Endothelial cell of umbilical vein (primary cell): ENCODE measurements around the gene LMAN2. TPM values are rescaled to one million over a fixed set of nuclear protein-coding genes. Genes with fewer than 3 reads are reported as not detected.
A peak's percentile ranks its signal among the peaks of the same experiment; 100 is the strongest.

Experiments
- BruUV-seq: library from RNA; stranded (reverse); fragments of 400-500 nt; replicated peaks from 2 replicates; lab custom pipeline; 2021; lab: Mats Ljungman, UMichigan
- CTCF ChIA-PET: fragments of 300-600, 350-600 bp; sonication (Branson Sonifier 250); formaldehyde crosslinking; loops from one replicate; lab custom pipeline; 2021; ENCODE audit warnings: antibody characterized with exemption, inconsistent platforms; lab: Charles Lee
- POLR2A ChIA-PET: fragments of 300-600, 350-600 bp; sonication (Branson Sonifier 250); formaldehyde crosslinking; loops from one replicate; lab custom pipeline; 2021; ENCODE audit warnings: antibody characterized with exemption, inconsistent platforms; lab: Charles Lee
- DNase-seq: peaks from one replicate; pipeline ENCODE4 v3.0.0-alpha.2; 2011; ENCODE audit warnings: low read depth, low spot score
- FAIRE-seq: peaks from 2 replicates; lab custom pipeline; 2011; peaks lifted over from hg19 to GRCh38; lab: Jason Lieb, UNC
- H2AFZ ChIP-seq: 2 replicates; pipeline ENCODE4 v1.6.0; 2012; ENCODE audit warnings: low read depth, low read length, control low read depth, inconsistent platforms
- H3K27ac ChIP-seq: 2 replicates; pipeline ENCODE4 v1.5.1; 2011; ENCODE audit warnings: low read depth, mild to moderate bottlenecking, control low read depth, low read length, moderate library complexity; ENCODE audit not compliant: insufficient read depth
- H3K27me3 ChIP-seq, 2 experiments: 2 replicates each; pipeline versions ENCODE4 v1.6.0 to v1.6.1; 2011; ENCODE audit warnings: low read length in 2 of 2, mixed read lengths in 1 of 2; ENCODE audit not compliant: control insufficient read depth in 2 of 2, insufficient read depth in 2 of 2
- H3K36me3 ChIP-seq, 2 experiments: 2 replicates in 1 of 2; 3 replicates in 1 of 2; pipeline ENCODE4 v1.5.1; 2011; ENCODE audit warnings: low read length in 2 of 2, mild to moderate bottlenecking in 1 of 2, moderate library complexity in 1 of 2; ENCODE audit not compliant: control insufficient read depth in 2 of 2, insufficient read depth in 2 of 2; ENCODE audit errors: extremely low read depth in 1 of 2
- H3K4me1 ChIP-seq: 3 replicates; pipeline ENCODE4 v1.5.1; 2011; ENCODE audit warnings: mild to moderate bottlenecking, low read length; ENCODE audit not compliant: control insufficient read depth, insufficient read depth; ENCODE audit errors: extremely low read depth
- H3K4me2 ChIP-seq: 2 replicates; pipeline ENCODE4 v1.6.1; 2011; ENCODE audit warnings: low read length, control low read depth, mixed read lengths; ENCODE audit not compliant: insufficient read depth
- H3K4me3 ChIP-seq, 3 experiments: fragments of 200-600 bp in 1 of 3; sonication (generic), shearing (Covaris generic) in 1 of 3; replicated peaks in 1 of 3; 2 replicates each; pipeline ENCODE4 v1.5.1; 2011 to 2016; ENCODE audit warnings: control low read depth in 3 of 3, low read length in 3 of 3, mild to moderate bottlenecking in 2 of 3, inconsistent platforms in 1 of 3, low read depth in 1 of 3, moderate library complexity in 1 of 3; ENCODE audit not compliant: insufficient read depth in 1 of 3
- H3K79me2 ChIP-seq: 2 replicates; pipeline ENCODE4 v1.6.0; 2012; ENCODE audit warnings: low read length, inconsistent platforms; ENCODE audit not compliant: control insufficient read depth, insufficient read depth
- H3K9ac ChIP-seq: replicated peaks from 2 replicates; pipeline ENCODE3; 2011; ENCODE audit warnings: low read length, control low read depth; ENCODE audit not compliant: insufficient read depth; ENCODE audit errors: extremely low read depth
- H3K9me1 ChIP-seq: replicated peaks from 3 replicates; pipeline ENCODE4 v1.6.0; 2011; ENCODE audit warnings: mild to moderate bottlenecking, low read length; ENCODE audit not compliant: control insufficient read depth, insufficient read depth; ENCODE audit errors: extremely low read depth
- H3K9me3 ChIP-seq: replicated peaks from 2 replicates; pipeline ENCODE4 v1.5.1; 2012; ENCODE audit warnings: low read length, inconsistent platforms; ENCODE audit not compliant: control insufficient read depth, insufficient read depth
- H4K20me1 ChIP-seq: replicated peaks from 2 replicates; pipeline ENCODE3; 2011; ENCODE audit warnings: mild to moderate bottlenecking, low read length; ENCODE audit not compliant: control insufficient read depth, insufficient read depth; ENCODE audit errors: extremely low read depth
- CTCF ChIP-seq, 2 donors: IDR thresholded peaks; 1 replicate in 1 of 2; 2 replicates in 1 of 2; pipeline ENCODE4 v1.5.1; 2011; ENCODE audit warnings: low read length in 2 of 2, mild to moderate bottlenecking in 2 of 2, moderate library complexity in 2 of 2, control low read depth in 1 of 2, inconsistent platforms in 1 of 2, low read depth in 1 of 2; ENCODE audit not compliant: insufficient read depth in 1 of 2; ENCODE audit errors: extremely low read depth in 1 of 2
- MAX ChIP-seq: IDR thresholded peaks from 2 replicates; pipeline ENCODE4 v1.6.1; 2011; ENCODE audit not compliant: insufficient read depth, insufficient read length
- POLR2AphosphoS5 ChIP-seq: IDR thresholded peaks from 2 replicates; pipeline ENCODE4 v1.6.1; 2012; ENCODE audit warnings: low read depth, mild to moderate bottlenecking, control low read depth, low read length, moderate library complexity; ENCODE audit not compliant: insufficient read depth
- dilution Hi-C: fragments of 300-500 bp; cut with MboI; formaldehyde crosslinking; loops from one replicate; pipeline ENCODE4 v1.15.0; 2019; ENCODE audit warnings: low sequenced_read_pairs; ENCODE audit not compliant: extremely low pct_ligation_motif_present
- intact Hi-C: fragments of 100-400 bp; cut with micrococcal nuclease; formaldehyde crosslinking; loops from one replicate; pipeline ENCODE4 v1.10.0; 2022
- polyA plus RNA-seq, 4 experiments: library from polyadenylated mRNA; depleted of rRNA in 3 of 4; stranded (reverse) in 3 of 4; unstranded in 1 of 4; fragments of >200 nt; gene quantifications; 2 replicates each; pipeline versions ENCODE4 v1.2.1 to v1.2.3, GENCODE V29; 2011 to 2012; ENCODE audit warnings: missing spikeins in 1 of 4
- total RNA-seq: library from RNA; stranded (reverse); gene quantifications from 2 replicates; pipeline ENCODE4 v1.2.3, GENCODE V29; 2021

LMAN2 gene
- total and polyA plus RNA-seq, 2 donors (not counting 3 experiments of a cell fraction or from before 2014, with no cell fraction given): 151 to 370 TPM

GRCh38 chr5:177383181-177383580 lies 31.7 kb upstream of the LMAN2 start:
- intact Hi-C loops: no loop called here
- TF ChIP-seq MAX: no peak

GRCh38 chr5:177382423-177383029 lies 31.1 kb upstream of the LMAN2 start:
- FAIRE-seq: peak; percentile 76
- Histone ChIP-seq H2AFZ (no peak overlapping the region), H3K4me1 (no peaks in the 10 kb centered on the region), H3K9me1 (no peaks in the 10 kb centered on the region), H3K9me3 (no peaks in the 10 kb centered on the region), H3K4me3 (no peak overlapping the region), H3K9ac (no peak overlapping the region), H3K36me3 (no peaks in the 10 kb centered on the region), H3K27me3 (peaks cover 0 to 4% of the 10 kb centered on the region in 2 experiments), H3K4me2 (no peak overlapping the region), H3K27ac (no peak overlapping the region), H3K79me2 (no peaks in the 10 kb centered on the region), H4K20me1 (no peaks in the 10 kb centered on the region)
- POLR2A ChIA-PET: no interaction called here
- no TSS peak for BruUV-seq
- dilution Hi-C loops: no loop called here
- CTCF ChIA-PET: interaction anchor here (0.7 to 3.4 kb wide), 23 partner anchors 8 to 271 kb away, joined by 3 to 48 read pairs (median 6); partner anchors contain the start of gene LMAN2
- DNase-seq: peak; percentile 37
- TF ChIP-seq POLR2AphosphoS5: no peak
- TF ChIP-seq CTCF (IDR thresholded peaks at IDR 0.05; ENCODE audit: extremely low read depth in 1 of 2, insufficient read depth in 1 of 2, low read depth in 1 of 2, low read length in 2 of 2): peak in 1 of 2 donors; percentile 58
- intact Hi-C loops: loop anchor here (1.0 kb wide), 1 partner anchor 64 kb away; no protein-coding TSS in a partner anchor

More at GRCh38 chr5:177383181-177383580, 31.7 kb upstream of the LMAN2 start:
- no peaks in the 10 kb centered on the region for H3K9me1 ChIP-seq
- no peaks in the 10 kb centered on the region for H3K4me1 ChIP-seq
- no peak overlapping the region for H3K4me3 ChIP-seq
- H3K27ac ChIP-seq: no peak overlapping the region
- no peaks in the 10 kb centered on the region for H3K36me3 ChIP-seq
- H3K9me3 ChIP-seq: no peaks in the 10 kb centered on the region
- no peaks in the 10 kb centered on the region for H4K20me1 ChIP-seq
- H3K27me3 ChIP-seq: peaks cover 0 to 4% of the 10 kb centered on the region in 2 experiments
- no peak overlapping the region for H2AFZ ChIP-seq
- H3K9ac ChIP-seq: no peak overlapping the region
- dilution Hi-C loops: no loop called here
- DNase-seq: no peak
- no peak overlapping the region for H3K4me2 ChIP-seq
- POLR2A ChIA-PET: no interaction called here
- BruUV-seq: no TSS peak
- H3K79me2 ChIP-seq: no peaks in the 10 kb centered on the region
- CTCF ChIA-PET: interaction anchor here (0.8 to 3.4 kb wide), 22 partner anchors 9 to 271 kb away, joined by 3 to 48 read pairs (median 6); partner anchors contain the start of gene LMAN2
- FAIRE-seq: no peak
